ENCODE data around the gene CLCN3.

DNA sequence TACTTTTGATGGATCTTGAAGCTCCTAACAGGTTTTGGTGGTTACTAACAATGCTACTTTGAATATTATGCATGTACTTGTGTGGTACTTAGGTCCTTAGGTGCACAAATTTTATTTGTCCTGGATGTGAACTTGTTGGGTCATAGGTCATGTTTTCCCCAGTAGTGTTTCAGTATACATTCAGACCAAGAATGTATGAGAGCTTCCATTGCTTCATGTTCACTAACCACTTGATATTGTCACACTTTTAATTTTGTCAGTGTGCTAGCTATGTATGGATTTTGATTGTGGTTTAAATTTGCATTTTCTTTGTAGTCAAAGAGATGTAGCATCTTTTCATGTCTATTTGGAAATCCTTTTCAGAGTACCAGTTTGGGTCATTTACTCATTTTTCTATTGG lies 32.2 kb downstream of the CLCN3 start:
- TF ChIP-seq, protein P1, sequence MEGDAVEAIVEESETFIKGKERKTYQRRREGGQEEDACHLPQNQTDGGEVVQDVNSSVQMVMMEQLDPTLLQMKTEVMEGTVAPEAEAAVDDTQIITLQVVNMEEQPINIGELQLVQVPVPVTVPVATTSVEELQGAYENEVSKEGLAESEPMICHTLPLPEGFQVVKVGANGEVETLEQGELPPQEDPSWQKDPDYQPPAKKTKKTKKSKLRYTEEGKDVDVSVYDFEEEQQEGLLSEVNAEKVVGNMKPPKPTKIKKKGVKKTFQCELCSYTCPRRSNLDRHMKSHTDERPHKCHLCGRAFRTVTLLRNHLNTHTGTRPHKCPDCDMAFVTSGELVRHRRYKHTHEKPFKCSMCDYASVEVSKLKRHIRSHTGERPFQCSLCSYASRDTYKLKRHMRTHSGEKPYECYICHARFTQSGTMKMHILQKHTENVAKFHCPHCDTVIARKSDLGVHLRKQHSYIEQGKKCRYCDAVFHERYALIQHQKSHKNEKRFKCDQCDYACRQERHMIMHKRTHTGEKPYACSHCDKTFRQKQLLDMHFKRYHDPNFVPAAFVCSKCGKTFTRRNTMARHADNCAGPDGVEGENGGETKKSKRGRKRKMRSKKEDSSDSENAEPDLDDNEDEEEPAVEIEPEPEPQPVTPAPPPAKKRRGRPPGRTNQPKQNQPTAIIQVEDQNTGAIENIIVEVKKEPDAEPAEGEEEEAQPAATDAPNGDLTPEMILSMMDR (conservative IDR thresholded peaks at IDR 0.05; ENCODE audit: low read depth, low read length), result no peak
- TF ChIP-seq EZH2 (IDR thresholded peaks at IDR 0.05; ENCODE audit: borderline replicate concordance, low read depth, low read length, poor library complexity, severe bottlenecking), result no peak
